Eye (tissue), 1 donor: ENCODE measurements around the gene EPB41L4A.

Source experiments
- DNase-seq: peaks from one replicate; pipeline ENCODE4 v3.0.0-alpha.2; 2015

Gene EPB41L4A

DNA sequence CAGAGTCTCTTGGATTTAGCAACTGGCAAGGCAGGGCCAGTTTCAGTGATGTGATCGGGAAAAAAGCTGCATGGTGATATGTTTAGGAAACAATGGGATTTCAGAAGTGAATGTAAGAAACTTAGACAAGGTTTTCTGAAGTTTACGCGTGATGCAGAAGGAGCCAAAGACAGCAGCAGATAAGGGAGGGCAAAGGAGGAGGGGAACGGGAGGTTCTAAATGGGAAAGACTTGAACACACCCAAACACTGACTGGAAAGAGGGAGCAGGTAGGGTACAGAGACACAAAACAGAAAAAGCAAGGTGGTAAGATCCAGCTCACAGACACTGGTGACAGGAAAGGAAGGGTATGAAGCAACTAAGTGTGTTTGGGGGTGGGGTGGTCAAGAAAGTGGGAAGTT, 115.4 kb downstream of the EPB41L4A start:
- DNase-seq: no peak

DNA sequence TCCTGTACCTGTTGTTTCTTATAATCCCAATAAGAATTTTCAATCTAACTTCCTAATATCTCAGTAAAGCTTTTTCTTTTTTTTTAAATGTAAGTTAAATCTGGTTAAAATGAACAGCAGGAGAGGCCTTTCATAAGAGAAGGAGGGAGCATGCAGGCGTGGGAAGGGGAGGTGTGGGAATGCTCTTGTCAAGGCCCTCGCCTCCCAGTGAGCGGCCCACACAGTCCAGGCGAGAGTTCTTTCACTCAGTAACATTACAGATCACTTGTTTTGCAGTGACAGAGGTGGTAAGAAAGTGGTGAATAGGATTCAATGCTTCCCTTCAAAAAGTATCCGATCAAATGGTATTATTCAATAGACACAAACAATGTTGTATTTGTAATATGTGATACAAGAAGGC, 125.0 kb downstream of the EPB41L4A start:
- no peak for DNase-seq

DNA sequence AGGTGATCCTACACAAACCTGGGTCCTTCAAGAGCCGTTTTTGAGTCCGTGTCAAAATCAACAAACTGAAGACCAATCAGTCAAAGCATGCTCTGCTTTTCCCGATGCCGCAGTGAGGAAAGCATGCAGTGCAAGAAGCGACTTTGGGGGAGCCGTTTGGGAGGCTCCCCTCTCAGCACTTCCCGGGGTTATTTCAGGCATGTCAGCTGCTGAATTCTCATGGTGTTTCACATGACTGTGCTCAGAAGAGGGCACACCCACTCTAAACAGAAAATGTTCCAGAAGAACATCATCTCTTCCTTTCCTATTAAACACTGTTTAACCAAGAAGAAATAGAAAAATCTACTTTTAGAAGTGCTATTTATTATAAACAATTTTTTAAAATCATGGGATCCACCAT, 125.5 kb downstream of the EPB41L4A start:
- no peak for DNase-seq

DNA sequence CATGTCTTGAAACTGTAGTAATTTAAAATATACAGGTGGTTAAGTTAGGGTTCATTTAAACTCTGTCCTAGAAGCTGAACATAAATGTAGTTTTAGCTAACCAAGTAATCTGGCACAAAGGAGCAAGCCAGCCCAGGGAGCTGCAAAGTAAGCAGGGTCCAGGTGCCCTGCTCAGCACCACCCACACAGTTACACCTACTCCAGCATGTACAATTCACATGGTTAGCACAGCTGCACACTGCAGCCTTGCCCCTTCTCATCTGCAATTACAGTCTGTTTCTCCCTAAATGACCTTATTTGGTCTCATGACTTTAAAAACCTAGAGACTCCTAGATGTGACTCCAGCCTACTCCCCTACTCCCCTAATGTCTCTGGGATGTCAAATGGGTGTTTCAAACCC, 128.4 kb downstream of the EPB41L4A start:
- DNase-seq: no peak

DNA sequence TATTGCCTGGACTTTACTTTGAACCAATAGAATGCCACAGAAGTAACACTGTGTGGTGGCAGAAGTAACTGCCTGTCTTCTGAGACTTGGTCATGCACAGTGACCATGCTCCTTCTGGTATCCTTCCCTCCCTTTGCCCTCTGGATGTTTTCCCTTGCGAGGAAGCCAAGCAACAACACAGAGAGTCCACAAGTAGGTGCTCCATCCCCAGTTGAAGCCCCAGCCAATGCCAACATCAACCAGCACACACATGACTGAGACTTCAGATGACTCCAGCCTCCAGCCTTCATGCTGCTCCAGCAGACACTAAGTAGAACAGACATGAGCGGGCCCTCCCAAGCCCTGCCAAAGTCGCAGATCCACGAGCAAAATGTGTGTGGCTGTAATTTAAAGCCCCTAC, 129.6 kb downstream of the EPB41L4A start:
- no peak for DNase-seq

DNA sequence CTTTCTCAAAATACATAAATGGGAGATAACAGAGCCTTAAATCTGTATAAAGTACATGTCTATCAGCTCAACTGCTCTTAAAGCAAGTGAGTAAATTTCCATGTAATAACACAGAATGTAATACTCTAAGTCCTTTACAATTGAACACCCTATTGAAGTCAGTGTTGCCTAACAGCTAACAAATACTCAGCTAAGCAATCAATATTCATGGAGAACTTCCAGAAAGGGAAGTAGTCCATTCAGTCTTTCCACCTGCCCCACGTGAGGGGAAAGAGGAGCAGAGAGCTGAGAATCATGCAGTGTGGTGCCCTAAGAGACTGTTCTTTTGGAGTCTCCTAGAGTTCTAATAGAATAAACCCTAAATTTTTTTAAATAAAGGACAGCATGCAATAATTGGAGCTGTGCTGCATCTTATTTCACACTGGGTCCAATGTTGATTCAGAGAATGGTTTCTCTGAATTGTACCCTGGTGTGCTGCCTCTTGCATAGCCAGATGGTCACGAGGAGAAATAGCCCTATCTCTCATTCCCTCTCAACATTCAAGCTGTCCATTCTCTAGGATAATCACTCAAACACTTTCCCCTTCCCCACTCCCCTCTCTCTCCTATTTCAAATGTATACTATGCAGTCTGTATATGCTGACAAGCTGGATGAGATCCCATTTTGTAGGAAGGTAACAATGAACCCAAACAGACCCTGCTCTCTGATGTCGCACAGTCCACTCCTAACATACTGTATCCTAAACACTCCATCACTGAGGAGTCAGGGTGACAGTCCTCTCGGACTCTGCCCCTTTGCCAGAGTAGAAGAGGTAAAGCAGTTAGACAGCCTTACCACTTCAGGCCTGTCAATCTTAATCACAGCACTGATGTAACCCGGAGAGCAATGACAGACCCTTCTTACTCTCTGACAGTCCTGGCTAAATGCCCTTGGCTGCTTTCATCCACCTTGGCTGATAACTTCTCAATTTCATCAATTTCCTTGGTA, 134.8 kb downstream of the EPB41L4A start:
- peak; percentile 41 for DNase-seq

DNA sequence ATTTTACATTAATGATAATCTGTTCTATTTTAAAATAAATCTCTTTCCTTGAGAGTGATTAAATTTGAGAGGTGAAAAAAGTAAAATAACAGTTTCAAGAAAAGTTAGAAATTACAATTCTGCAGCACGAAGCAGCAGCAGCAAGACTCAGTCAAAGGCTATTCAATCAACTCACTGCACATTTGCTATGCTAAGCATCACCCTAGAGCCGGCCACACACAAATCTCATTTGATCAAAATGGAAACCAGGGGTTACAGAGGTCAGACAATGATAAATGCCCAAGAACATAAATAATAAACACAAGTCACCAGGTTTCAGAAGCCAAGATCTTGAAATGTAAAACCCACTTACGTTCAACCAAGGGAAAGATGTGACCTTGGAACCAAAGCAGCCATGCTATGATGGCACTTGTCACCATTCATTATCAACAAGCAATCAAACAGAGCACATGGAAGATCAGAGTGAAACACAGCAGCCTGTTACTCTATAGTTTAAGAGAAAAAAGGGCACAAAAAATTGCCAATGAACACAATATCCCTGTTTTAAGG, 136.0 kb downstream of the EPB41L4A start:
- peak; percentile 91 for DNase-seq

DNA sequence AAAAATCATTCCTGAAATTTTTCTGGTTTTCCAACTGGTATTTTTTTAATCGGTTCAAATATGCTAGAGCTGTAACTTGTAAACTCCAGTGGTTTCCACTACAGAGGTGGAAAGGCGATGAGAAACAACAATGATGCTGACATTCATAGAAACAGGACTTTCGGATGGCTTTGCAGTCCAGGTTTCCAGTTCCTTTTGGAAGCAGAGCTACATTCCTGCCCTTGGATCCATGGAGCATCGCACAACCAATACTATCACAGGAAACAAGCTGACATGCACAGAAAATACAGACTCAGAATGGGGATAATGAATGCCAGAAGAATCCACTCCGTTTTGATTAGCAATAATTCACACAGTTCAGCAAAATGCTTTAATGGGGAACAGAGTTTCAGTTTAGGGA, 140.0 kb downstream of the EPB41L4A start:
- DNase-seq: no peak

DNA sequence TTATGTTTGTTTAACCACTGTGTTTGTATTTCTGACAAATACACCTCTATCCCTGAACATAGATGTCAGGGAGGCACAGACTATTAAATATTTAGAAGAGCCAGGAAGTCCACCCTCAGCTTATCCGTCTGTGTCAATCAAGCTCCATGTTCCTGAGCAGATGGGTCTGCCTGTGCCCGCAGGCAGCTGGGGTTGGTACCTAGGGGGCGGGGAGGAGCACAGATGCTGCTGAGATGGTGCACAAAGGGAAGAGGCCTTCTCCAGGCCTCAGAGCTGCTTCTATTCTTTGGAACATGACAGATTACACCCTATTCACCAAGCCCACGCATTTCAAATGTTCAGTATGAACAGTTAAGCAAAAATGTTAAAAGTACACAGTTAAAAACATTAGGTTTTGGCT, 142.1 kb downstream of the EPB41L4A start:
- peak; percentile 75 for DNase-seq

DNA sequence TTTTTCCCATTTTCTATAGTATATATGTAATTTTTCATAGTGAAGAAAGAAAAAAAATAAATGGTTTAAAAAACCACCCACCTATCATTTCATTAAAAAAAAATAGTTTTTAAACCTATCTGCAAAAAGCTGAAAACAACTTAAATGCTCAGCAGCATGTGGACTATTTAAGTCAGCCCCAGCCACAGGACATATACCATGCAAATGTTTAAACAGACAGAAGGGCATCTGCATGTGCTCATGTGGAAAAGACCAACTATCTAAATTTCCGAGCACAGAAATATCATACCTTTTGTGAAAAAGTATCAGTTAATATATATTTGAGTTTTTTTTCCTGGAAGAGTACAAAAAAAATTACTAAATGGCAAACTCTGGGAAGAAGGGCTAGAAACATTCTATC, 143.4 kb downstream of the EPB41L4A start:
- DNase-seq: no peak

DNA sequence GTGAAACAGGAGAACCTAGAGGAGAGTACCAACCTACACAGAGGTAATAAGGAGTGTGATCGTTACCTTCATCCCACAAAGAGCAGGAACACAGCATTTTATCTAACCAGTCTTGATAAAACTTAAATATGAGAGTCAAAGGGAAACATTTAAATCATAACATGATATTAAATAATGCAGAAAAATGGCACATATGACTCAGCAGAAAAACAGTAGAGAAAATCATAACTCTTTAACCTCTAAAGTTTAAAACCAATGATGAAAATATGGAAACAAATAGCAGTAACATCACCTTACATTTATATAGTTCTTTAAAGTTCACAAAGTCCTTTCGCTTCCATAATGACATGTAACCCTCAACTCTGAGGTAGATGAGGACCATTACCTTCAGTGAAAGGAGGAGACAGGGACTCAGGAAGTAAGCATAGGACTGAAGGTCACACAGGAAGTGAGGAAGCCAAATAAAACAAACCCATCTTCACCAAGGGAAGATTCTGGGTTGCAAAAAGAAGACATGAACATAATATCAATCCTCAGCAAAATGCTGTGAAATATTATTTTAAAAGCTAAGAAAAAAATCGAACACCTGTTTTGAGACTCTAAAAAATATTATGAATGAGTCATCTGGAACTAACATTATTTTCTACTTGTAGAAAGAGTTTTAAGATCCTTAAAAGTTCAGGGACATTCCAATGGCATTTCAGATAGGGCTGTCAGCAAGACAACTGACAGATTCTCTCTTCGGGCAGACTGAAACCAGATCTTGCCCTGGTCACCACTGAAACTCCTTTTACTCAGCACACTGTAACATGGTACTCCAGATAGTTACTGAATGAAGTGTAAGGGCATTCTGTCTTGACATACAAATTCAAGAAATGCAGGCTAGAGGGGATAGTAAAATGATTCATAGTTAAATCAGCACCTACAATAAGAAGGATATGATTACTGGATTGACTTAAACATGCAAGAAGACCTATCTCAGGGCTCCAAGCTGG, 148.5 kb downstream of the EPB41L4A start:
- no peak for DNase-seq

DNA sequence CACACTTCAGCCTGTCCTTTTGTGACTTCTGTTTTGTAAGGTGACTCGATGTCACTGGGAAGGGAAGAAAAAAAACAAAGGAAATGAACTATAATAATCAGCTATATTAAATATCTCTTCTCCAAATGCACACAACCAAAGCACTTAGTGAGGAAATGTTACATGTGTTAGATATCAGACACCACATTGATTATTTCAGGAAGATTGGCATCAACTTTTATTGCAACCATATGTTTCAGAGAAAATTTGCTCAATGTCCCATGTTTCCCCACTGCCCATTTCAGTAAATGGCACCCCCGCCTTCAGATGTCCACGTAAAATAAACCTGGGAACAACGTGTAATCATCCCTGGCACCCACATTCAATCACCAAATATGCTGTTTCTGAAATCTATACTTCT, 151.8 kb downstream of the EPB41L4A start:
- no peak for DNase-seq

DNA sequence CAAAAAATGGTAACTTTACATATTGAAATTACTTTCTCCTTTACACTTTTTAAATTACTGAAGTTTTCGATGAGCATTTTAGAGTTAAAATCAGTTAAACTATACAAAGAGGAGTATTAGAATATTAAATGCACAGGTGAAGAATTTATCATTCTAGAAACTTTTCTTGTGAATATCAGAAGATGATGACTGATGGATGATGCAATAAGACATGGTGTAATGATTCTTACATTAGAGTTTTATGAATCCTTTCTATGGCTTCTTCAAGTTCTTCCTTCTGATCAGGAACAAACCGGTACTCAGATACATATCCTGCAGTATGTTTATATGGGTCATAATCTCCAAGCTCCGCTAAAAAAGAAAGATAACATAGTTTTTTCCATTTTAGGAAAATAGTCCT, 154.4 kb downstream of the EPB41L4A start:
- DNase-seq: no peak

DNA sequence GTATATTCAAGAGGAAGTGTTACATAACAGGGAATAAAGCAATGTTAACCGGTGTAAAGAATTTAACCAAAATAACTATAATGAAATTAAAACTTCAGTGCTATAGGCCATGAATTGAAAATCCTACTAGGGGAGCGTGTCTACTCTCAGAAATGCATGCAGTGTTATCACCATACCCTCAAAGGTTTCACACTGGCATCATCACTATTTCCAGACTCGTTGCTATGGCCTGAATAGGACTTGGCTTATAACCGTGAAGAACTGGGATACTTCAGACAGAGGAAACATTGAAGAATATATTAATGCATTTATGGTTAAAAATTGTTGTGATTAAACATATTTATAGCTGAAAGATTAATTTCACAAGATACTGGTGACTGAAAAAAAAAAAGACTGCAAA, 154.9 kb downstream of the EPB41L4A start:
- DNase-seq: no peak

DNA sequence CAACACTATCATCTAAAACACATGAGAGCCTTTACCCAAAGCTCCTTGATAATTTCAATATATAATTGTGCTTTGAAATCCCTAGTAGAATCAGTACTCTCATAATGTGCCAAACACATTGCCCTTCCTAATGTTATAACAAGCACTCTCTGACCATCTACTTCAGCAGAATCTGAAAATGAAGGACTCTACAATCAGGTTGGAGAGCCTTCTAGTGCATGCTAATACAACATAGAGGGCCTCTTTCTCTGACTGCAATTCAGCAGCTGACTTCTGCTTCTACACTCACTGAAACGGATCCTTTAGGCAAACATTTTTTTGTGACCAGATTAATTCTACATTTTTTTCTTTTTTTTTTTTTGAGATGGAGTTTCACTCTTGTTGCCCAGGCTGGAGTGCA, 155.6 kb downstream of the EPB41L4A start:
- DNase-seq: no peak

DNA sequence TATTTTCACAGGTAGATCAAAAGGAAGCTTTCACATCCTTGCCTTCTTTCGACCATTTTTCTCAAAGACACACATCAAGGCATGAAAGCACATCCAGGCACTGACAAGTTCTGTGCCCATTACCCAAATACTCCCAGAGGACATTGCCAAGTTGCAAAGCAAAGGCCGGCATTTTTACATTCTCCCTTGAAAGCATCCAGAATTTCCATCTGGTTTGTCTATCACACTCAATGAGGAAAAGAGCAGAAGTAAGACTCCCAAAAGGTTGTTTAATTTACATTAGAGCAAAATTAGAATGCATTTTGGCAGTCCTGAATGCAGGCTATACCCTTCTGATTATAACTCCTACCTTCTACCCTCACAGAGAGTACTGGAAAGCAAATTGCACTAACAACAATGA, 160.5 kb downstream of the EPB41L4A start:
- no peak for DNase-seq

DNA sequence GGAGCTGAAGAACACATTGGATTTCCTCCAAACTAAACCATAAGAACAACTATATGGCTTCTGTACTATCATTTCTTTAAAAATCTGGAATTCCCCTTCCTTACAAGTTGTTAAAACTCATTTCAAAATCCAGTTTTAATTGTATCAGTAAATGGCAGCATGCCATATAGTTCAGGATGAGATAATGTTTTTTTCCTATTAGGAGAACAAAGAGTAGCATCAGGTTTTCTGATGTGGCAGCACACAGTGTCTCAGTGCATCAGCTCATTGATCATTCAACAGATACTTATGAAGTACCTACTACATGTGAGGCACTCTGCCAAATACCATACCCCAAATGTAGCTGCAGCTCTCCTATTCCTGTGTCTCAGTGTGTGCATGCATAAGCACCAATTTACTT, 161.1 kb downstream of the EPB41L4A start:
- DNase-seq: no peak

DNA sequence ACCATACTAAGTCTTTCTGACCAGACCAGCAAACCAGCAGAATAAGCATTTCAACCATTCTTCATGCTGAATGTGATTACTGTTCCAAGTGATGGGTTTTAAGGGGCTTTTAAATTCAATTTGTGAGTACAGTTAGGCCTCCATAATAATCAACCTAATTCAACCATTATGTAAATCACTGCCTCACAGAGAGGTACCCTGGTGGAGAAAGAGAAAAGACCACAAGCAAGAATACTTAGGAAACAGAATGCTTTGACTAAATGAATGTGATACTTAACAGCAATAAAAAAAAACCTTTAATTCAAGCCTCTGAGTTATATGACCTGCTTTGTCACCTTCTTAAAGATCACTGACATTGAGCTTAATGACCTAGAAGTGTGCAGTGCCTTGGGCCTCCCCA, 162.1 kb downstream of the EPB41L4A start:
- no peak for DNase-seq

DNA sequence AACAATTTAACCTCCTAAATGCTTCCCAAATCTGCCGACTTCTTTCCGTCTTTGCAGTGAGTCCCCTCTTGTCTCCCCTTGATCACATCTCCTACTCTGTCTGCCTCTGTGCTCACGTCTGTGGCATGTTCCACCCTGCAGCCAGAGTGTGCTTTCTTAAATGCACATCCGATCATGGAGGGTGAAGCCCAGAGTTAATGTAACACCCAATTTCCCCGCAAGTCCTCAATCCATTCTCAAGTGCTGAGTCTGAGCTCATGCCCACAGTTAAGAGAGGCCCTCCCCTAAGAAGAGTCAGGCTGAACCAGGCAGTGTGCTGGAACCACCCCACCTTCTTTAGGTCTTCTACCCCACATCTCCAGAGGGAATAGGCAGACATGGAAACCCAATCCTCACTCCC, 164.8 kb downstream of the EPB41L4A start:
- DNase-seq: no peak

DNA sequence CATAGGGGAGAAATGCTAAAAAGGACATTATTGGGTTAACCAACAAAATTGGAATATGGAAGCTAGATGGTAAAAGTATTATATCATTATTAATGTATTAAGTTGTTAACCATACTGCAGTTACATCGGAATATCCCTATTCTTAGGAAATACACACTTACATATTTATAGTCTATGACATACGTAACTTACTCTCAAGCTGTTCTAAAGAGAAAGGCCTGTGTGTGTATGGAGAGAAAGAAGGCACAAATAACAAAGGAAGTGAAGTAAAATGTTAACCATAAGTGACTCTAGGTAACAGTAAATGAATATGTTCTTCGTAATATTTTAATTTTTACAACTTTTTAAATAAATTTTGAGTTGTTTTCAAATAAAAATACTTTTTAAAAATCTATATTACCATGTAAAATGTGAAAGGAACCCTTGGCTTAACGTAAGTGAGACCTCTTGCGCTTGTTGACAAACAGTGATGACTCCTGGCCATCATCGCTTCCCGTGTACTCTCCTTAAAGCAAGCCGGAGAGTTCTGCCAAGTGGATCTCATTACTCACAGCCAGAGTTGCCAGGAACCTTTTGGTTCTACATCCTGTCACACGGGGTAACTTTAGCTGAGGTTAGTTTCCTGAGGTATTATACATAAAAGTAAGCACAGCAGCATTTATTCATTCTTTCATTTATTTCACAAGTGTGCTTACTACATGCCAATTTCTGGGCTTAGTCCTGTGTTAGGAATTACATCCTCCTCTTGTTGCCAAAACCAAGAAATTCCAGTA, 165.4 kb downstream of the EPB41L4A start:
- no peak for DNase-seq

DNA sequence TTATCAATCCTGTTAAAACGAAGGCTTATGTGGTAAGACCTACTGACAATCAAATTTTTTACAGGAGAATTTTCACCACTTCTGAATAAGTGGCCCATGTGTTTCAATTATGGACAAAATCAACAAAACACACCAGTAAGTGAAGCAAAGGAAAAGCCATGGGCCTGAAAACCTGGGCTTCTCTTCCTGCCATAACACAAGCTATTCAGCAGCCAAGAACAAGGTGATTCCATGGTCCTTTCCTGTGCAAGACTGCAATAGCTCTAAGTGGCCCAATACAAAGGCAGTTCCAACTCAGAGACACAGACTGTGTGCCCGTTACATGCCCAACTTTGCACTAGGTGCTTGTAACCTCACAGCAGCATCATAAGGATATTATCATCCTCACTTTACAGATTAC, 168.5 kb downstream of the EPB41L4A start:
- DNase-seq: no peak

DNA sequence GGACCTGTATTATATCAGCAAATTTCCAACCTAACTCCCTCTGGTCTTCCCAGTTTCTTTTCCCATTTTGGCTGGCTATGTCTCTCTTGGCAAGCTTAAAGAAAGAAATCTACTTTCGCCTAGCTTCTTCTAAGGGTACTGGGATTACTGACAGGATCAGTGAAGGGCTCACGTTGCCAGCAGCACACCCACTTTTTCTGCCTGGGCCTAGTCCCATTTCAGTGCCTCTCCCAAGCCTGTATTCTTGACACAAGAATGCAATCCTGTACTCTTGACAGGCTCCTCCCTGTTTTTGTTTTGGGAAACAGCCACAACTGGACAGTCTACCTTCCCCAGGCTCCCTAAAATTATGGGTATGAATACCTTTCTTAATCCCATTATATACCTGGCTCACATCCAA, 170.5 kb downstream of the EPB41L4A start:
- no peak for DNase-seq

DNA sequence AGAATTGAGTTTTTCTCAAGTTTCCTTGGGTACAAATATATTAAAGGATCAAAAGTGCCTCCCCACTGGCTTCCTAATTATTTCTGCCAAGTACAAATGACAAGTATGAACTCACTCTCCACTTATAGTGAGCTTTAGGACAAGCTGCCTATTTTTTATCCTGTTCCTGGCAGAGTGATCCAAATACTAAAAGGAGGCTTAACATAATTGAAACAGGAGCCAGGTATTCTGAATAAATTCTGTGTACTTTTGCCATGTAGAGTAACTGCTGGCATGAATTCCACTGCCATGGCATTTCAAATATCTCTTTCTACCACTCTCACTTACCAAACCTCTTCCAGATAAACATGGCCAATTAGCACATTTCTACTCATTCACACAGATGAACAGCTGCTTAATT, 171.1 kb downstream of the EPB41L4A start:
- no peak for DNase-seq
